LNCAP (cell line): ENCODE results near the gene SH3GLB2.

ENCODE experiments used
- TF ChIP-seq, protein P1 (sequence below): fragments of 450-650 bp; IDR thresholded peaks from 2 replicates; pipeline ENCODE4 v1.5.1; 2017; ENCODE audit warnings: mild to moderate bottlenecking

SH3GLB2 gene

DNA sequence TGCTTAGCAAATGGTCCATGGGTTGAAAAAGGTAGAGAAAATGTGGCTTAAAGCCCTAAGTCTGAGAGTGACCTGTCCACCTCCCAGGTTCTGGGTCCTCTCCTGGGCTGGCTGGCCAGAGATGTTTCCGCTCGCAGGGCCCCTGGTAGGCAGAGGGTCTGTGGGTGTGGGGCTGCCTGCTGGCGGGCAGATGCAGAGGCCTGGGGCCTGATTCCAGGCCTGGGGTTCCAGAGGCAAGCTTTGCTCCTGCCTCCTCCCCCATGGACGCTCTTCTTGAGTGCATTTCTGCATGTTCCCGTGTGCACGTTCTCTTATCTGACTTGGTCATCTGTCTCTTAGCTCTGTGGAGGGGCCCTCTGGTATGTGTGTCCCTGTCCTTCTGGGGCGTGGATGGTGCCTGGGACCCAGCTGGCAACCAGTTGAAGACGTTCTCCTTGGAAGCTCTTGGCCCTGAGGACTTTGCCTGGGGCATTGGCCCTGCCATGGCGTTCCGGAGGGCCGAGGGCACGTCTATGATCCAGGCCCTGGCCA lies 12.0 kb upstream of the SH3GLB2 start:
- TF ChIP-seq, protein P1, sequence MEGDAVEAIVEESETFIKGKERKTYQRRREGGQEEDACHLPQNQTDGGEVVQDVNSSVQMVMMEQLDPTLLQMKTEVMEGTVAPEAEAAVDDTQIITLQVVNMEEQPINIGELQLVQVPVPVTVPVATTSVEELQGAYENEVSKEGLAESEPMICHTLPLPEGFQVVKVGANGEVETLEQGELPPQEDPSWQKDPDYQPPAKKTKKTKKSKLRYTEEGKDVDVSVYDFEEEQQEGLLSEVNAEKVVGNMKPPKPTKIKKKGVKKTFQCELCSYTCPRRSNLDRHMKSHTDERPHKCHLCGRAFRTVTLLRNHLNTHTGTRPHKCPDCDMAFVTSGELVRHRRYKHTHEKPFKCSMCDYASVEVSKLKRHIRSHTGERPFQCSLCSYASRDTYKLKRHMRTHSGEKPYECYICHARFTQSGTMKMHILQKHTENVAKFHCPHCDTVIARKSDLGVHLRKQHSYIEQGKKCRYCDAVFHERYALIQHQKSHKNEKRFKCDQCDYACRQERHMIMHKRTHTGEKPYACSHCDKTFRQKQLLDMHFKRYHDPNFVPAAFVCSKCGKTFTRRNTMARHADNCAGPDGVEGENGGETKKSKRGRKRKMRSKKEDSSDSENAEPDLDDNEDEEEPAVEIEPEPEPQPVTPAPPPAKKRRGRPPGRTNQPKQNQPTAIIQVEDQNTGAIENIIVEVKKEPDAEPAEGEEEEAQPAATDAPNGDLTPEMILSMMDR = no peak

DNA sequence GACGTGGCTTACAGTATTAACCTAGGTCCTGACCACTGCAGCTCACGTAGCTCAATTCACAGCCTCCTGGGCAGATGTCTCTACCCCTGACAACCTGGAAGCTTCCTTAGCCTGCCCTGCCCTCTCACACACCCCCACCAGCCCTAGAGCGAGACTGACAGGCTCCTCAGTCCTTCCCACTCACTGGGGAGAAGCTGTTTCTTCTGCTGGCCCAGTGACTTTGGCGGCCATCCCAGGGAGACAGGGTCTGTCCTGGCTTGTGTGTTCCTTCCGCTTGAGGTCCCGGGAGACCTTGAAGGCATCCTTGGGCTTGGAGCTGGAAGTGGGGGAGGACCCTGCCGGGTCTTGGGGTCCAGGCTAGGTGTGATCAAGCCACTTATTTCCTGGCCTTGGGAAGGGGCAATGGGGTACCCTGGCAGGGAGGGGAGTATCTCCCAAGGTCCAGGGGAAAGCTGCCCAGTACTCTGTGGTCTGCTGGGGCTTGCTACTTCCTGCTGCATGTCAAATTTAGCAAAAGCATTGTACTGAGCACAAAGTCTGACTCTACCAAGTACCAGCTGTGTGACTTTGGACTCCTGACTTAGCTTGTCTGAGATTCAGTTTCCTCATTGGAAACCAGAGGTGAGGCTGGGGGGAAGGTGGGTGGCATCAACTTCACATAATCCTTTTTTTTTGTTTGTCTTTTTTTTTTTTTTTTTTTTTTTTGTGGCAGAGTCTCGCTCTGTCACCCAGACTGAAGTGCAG lies 10.2 kb upstream of the SH3GLB2 start:
- TF ChIP-seq, protein P1 = no peak

DNA sequence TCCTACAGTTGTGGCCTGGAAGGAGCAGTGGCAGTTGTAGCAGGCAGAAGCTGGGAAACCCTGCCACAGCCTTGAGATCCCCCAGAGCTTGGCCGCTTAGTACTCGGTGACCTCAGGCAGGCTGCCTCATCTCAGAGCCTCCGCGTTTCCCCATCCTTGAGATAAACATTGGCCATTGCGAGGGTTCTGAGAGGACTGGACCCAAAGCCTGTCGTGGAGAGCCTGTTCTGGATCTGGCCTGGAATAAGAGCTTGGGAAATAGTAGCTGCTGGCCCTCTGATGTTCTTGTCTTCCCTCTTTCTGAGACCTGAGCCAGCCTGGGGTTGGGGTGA lies 9.6 kb upstream of the SH3GLB2 start:
- TF ChIP-seq, protein P1 = no peak

DNA sequence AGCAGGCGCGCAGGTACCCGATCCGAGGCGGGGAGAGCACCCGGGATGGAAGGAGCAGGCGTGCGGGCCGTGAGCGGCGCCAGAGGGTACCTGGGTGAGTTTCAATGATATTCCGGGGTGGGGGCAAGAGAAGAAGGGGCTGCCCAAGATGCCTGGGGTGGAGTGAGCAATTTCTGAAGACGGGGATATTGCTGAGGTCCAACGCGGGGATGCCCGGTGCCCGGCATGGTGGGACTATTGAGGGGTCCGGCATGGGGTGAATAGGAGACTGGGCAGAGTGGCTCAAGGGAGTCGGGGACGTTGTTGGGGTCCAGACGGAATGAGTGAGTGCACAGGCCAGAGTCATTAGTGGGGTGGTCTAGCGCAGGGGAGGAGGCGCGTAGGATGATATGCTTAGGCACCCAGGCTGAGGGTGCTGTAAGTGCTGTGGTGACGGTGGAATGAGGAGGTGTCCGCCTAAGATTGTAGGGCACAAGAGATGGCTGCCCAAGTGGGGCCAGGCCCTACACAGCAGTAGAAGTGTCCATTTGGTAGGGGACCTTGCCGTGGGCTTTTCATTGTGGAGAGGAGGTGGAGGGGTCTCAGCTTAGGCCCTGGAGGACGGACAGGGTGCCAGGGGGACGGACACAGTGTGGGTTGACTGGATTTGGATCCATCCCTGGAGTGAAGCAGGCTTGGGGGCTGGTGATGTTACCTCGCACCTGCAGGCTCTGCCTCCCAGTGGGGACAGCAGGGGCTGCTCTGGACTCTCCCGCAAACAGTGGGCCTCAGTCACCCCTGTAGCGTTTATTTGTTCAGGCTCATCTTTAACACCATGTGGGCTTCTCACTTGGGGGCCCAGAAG lies 9.0 kb upstream of the SH3GLB2 start:
- TF ChIP-seq, protein P1 = no peak

DNA sequence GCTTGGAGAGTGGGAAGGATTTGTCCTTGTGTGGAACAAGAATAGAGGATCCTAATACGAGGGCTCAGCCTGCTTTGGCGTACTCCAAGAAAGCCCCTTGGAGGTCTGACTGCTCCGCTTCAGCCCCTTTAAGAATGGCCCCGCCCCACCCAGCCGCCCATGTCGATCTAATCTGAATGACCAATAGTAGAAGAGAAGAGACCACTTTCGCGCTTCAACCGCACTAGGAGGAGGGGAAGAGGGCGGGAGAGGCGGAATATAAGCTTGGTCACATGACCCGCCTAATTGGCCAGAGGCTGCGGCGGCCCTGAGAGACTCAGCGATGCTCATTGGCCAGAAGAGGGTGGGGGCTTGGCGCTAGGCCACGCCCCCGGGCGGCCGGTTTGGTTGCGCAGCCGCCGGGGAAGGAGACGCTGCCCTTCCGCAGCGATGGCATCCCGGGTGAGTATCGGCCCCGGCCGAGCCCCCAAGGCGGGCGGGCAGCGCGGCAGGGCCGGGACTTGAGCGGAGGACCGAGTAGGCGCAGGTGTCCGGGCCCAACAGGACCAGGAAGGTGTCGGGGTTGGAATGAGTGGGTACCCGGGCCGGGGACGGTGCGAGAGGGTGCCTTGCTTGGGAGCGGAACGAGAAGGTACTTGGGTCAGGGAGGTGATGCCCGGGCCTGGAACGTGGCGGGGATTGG lies 8.3 kb upstream of the SH3GLB2 start, which contains the start of gene MIGA2:
MIGA2 (plus strand) TSS at position 386 of the 682 bp plus-strand sequence. CDS start 3,969 bp downstream, outside the sequence.
- TF ChIP-seq, protein P1 = no peak

DNA sequence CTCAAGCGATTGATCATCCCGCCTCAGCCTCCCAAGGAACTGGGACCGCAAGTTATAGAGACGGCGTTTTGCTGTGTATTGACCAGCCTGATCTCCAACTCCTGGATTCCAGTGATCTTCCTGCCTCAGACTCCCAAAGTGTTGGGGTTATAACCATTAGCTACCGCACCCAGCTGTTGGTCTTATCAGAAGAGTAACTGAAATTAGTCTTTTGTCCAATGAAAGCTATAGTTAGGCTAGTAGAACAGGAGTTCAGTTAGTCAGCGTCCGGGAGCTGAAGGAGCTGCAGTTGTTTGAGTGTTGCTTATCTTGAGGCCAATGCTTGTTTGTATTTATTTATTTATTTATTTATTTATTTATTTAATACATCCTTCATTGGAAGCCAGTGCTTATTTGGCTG lies 5.1 kb upstream of the SH3GLB2 start:
- TF ChIP-seq, protein P1 = no peak

DNA sequence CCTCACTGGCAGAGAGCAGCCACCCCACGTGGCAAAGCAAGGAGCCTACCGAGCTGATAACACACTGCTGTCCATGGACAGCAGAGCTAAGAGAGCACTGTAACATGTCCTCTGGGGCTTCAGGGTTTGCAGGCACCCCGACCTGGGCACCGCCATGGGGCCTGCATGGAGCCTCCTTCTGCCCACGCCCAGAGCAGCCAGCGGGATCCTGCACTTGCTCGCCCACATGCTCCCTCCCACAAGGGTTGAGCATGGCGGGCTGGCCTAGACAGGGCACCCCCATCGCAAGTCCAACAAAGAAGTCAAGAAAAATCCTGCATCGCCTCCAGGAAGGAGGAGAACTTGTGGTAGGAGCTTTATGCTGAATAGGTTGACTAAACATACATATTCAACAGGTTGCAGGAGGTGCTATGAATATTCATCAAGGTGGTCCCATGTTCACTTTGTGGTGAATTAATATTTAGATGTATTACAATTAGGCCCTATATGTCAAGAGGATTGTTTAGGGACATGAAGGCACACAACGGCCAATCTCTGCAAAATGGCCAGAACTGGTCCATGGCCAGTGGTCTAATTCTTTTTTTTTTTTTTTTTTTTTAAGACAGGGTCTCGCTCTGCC lies 4.5 kb upstream of the SH3GLB2 start:
- TF ChIP-seq, protein P1 = no peak
